ENCODE results near the gene TMEM120A.

DNA sequence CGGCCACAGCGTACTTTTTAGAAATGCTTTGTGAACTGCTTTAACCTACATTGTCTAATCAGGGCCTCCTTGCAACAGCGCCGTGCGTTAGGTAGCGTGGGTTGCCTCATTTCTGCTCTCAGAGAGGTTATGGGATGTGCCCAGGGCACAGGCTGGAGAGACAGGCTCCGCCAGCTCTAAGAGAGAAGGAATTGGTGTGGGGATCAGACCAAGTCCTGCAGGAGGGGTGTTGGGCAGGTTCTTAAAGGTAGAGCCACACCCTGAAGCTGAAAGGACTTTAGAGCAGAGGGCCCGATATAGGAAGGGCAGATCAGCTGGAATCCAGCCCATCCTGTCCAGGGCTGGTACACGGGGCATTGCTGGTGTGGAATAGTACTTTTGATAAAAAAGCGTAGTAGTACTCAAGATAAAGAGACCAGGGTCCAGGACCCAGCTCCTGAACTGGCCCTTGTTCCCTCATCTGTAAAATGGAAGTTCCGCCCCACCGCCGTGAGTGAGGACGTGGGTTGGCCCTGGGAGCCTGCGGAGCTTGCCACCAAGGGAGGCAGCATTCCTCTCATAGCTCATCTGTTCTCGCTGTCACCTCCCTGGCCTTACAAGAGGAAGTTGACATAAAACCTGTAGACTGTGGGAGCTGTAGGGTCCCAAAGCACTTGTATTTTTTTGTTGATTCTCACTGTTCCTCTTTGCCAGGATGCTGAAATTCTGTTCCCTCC lies 37.2 kb downstream of the TMEM120A start:
- TF ChIP-seq ZNF274 (IDR thresholded peaks at IDR 0.05; ENCODE audit: low read depth, low read length), result no peak
- TF ChIP-seq YY1 (IDR thresholded peaks at IDR 0.05; ENCODE audit: insufficient read depth, insufficient read length), result no peak
- TF ChIP-seq SUZ12 (IDR thresholded peaks at IDR 0.05; ENCODE audit: extremely low read depth, insufficient read depth, insufficient read length), result no peak
